ENCODE results near the gene DCTN2. TPM values are rescaled to one million over a fixed set of nuclear protein-coding genes. Genes with fewer than 3 reads are reported as not detected.

DCTN2 gene
- polyA plus RNA-seq, 2 of the 4 experiments (the other 2 are of a cell fraction), result 169 to 211 TPM

DNA sequence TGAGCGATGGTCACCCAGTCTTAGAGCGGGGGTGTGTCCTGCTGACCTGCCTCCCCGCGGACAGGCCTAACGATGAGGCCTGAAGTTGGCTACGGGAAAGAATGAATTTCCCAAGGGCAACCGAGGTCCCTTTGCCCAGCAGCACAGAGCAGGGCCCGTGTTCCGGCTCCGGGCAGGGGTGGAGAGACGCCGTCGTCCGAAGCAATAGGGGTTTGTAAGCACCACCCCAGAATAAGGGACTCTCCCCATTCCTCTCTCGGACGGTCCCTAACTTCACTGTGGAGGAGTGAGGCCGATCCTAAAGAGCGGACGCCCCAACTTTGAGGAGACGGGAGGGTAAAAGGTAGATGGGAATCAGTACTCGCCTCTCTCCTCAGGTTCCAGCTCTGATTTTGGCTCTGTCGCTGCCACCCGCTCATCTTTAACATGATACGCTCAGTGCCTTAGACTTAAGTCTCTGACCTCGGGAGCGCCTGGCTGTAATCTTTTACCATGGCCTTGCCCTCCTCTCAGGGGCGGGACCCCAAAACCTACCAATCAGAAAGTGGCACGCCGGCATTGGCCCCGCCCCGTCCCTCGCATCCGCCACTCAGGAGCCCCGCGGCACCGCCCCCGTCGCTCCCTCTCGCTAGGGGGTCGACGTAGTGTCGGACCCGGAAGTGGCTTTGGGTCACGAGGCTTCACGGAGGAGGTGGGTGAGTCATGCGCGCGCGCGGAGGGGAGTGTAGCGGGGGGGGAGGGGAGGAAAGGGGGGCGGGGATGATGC lies 26.8 kb downstream of the DCTN2 start, which contains the start of gene DDIT3 (continued):
- TF ChIP-seq, protein P1, sequence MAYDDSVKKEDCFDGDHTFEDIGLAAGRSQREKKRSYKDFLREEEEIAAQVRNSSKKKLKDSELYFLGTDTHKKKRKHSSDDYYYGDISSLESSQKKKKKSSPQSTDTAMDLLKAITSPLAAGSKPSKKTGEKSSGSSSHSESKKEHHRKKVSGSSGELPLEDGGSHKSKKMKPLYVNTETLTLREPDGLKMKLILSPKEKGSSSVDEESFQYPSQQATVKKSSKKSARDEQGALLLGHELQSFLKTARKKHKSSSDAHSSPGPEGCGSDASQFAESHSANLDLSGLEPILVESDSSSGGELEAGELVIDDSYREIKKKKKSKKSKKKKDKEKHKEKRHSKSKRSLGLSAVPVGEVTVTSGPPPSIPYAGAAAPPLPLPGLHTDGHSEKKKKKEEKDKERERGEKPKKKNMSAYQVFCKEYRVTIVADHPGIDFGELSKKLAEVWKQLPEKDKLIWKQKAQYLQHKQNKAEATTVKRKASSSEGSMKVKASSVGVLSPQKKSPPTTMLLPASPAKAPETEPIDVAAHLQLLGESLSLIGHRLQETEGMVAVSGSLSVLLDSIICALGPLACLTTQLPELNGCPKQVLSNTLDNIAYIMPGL (CRISPR knock-in tag; IDR thresholded peaks at IDR 0.05; ENCODE audit: borderline replicate concordance), result 0 out of 2 replicates have a peak, but pooled peaks have one; percentile 10
- TF ChIP-seq CHD2 (IDR thresholded peaks at IDR 0.05; ENCODE audit: low read length, partially characterized antibody) (peak; percentile 7), ESRRA (IDR thresholded peaks at IDR 0.05; ENCODE audit: borderline replicate concordance, low read length) (no peak; the same call in 1 of the 2 replicates), FOSL2 (IDR thresholded peaks at IDR 0.05) (peak; percentile 77; the same call in 1 of the 2 replicates), FOSL2 (CRISPR knock-in tag; IDR thresholded peaks at IDR 0.05) (peak; percentile 97), HOXA7 (CRISPR knock-in tag; IDR thresholded peaks at IDR 0.05) (no peak), RARB (CRISPR knock-in tag; IDR thresholded peaks at IDR 0.05) (no peak), ZSCAN20 (CRISPR knock-in tag; IDR thresholded peaks at IDR 0.05) (no peak), HOXB13 (CRISPR knock-in tag; IDR thresholded peaks at IDR 0.05; ENCODE audit: low read depth) (no peak), SREBF2 (IDR thresholded peaks at IDR 0.05) (no peak), BHLHE40 (IDR thresholded peaks at IDR 0.05; ENCODE audit: low read depth, low read length) (no peak), KDM5A (IDR thresholded peaks at IDR 0.05) (no peak), MAX (IDR thresholded peaks at IDR 0.05) (peak; percentile 80), CBX2 (IDR thresholded peaks at IDR 0.05; ENCODE audit: borderline replicate concordance, low read depth) (no peak), POLR2A (IDR thresholded peaks at IDR 0.05; ENCODE audit: low read length) (peak; percentile 99), EHMT2 (IDR thresholded peaks at IDR 0.05; ENCODE audit: low read depth) (no peak), CBX8 (IDR thresholded peaks at IDR 0.05) (no peak), NFE2L2 (conservative IDR thresholded peaks at IDR 0.05; ENCODE audit: low read length) (0 out of 2 replicates have a peak, but pooled peaks have one; percentile 1), KDM1A (IDR thresholded peaks at IDR 0.05; ENCODE audit: low read depth) (no peak), HOXB5 (CRISPR knock-in tag; IDR thresholded peaks at IDR 0.05) (no peak; the same call in 1 of the 2 replicates), MAZ (IDR thresholded peaks at IDR 0.05; ENCODE audit: borderline replicate concordance, low read depth, low read length) (no peak), CEBPB (IDR thresholded peaks at IDR 0.05) (no peak), JUN (IDR thresholded peaks at IDR 0.05) (peak; percentile 97 to 98), POLR2AphosphoS2 (conservative IDR thresholded peaks at IDR 0.05; ENCODE audit: low read length) (peak; percentile 72; the same call in 1 of the 2 replicates), GATA3 (IDR thresholded peaks at IDR 0.05; ENCODE audit: borderline replicate concordance) (0 out of 2 replicates have a peak, but pooled peaks have one; percentile 49), EP300 (IDR thresholded peaks at IDR 0.05) (peak; percentile 63 to 92; a peak in 3 of 5 replicates), TP53 (CRISPR knock-in tag; IDR thresholded peaks at IDR 0.05) (peak; percentile 73; the same call in 1 of the 2 replicates)
- TF ChIP-seq, protein P2, sequence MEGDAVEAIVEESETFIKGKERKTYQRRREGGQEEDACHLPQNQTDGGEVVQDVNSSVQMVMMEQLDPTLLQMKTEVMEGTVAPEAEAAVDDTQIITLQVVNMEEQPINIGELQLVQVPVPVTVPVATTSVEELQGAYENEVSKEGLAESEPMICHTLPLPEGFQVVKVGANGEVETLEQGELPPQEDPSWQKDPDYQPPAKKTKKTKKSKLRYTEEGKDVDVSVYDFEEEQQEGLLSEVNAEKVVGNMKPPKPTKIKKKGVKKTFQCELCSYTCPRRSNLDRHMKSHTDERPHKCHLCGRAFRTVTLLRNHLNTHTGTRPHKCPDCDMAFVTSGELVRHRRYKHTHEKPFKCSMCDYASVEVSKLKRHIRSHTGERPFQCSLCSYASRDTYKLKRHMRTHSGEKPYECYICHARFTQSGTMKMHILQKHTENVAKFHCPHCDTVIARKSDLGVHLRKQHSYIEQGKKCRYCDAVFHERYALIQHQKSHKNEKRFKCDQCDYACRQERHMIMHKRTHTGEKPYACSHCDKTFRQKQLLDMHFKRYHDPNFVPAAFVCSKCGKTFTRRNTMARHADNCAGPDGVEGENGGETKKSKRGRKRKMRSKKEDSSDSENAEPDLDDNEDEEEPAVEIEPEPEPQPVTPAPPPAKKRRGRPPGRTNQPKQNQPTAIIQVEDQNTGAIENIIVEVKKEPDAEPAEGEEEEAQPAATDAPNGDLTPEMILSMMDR (IDR thresholded peaks at IDR 0.05), result no peak
- TF ChIP-seq, protein P3, sequence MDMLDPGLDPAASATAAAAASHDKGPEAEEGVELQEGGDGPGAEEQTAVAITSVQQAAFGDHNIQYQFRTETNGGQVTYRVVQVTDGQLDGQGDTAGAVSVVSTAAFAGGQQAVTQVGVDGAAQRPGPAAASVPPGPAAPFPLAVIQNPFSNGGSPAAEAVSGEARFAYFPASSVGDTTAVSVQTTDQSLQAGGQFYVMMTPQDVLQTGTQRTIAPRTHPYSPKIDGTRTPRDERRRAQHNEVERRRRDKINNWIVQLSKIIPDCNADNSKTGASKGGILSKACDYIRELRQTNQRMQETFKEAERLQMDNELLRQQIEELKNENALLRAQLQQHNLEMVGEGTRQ (IDR thresholded peaks at IDR 0.05), result peak; percentile 76
- TF ChIP-seq, protein P4, sequence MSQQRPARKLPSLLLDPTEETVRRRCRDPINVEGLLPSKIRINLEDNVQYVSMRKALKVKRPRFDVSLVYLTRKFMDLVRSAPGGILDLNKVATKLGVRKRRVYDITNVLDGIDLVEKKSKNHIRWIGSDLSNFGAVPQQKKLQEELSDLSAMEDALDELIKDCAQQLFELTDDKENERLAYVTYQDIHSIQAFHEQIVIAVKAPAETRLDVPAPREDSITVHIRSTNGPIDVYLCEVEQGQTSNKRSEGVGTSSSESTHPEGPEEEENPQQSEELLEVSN (IDR thresholded peaks at IDR 0.05; ENCODE audit: borderline replicate concordance, low read depth), result no peak
- TF ChIP-seq, protein P5, sequence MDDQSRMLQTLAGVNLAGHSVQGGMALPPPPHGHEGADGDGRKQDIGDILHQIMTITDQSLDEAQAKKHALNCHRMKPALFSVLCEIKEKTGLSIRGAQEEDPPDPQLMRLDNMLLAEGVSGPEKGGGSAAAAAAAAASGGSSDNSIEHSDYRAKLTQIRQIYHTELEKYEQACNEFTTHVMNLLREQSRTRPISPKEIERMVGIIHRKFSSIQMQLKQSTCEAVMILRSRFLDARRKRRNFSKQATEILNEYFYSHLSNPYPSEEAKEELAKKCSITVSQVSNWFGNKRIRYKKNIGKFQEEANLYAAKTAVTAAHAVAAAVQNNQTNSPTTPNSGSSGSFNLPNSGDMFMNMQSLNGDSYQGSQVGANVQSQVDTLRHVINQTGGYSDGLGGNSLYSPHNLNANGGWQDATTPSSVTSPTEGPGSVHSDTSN (IDR thresholded peaks at IDR 0.05), result no peak; the same call in 1 of the 2 replicates
- TF ChIP-seq, protein P6, sequence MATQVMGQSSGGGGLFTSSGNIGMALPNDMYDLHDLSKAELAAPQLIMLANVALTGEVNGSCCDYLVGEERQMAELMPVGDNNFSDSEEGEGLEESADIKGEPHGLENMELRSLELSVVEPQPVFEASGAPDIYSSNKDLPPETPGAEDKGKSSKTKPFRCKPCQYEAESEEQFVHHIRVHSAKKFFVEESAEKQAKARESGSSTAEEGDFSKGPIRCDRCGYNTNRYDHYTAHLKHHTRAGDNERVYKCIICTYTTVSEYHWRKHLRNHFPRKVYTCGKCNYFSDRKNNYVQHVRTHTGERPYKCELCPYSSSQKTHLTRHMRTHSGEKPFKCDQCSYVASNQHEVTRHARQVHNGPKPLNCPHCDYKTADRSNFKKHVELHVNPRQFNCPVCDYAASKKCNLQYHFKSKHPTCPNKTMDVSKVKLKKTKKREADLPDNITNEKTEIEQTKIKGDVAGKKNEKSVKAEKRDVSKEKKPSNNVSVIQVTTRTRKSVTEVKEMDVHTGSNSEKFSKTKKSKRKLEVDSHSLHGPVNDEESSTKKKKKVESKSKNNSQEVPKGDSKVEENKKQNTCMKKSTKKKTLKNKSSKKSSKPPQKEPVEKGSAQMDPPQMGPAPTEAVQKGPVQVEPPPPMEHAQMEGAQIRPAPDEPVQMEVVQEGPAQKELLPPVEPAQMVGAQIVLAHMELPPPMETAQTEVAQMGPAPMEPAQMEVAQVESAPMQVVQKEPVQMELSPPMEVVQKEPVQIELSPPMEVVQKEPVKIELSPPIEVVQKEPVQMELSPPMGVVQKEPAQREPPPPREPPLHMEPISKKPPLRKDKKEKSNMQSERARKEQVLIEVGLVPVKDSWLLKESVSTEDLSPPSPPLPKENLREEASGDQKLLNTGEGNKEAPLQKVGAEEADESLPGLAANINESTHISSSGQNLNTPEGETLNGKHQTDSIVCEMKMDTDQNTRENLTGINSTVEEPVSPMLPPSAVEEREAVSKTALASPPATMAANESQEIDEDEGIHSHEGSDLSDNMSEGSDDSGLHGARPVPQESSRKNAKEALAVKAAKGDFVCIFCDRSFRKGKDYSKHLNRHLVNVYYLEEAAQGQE (IDR thresholded peaks at IDR 0.05), result peak; percentile 44

Measured in A549 (cell line).